ENCODE measurements around the gene TGIF1.

The TGIF1 gene

GRCh38 chr18:3479978-3480509, 30.1 kb downstream of the TGIF1 start:
- in situ Hi-C loops (cut with HindIII; ENCODE audit: low sequenced_read_pairs), result no loop called here

DNA sequence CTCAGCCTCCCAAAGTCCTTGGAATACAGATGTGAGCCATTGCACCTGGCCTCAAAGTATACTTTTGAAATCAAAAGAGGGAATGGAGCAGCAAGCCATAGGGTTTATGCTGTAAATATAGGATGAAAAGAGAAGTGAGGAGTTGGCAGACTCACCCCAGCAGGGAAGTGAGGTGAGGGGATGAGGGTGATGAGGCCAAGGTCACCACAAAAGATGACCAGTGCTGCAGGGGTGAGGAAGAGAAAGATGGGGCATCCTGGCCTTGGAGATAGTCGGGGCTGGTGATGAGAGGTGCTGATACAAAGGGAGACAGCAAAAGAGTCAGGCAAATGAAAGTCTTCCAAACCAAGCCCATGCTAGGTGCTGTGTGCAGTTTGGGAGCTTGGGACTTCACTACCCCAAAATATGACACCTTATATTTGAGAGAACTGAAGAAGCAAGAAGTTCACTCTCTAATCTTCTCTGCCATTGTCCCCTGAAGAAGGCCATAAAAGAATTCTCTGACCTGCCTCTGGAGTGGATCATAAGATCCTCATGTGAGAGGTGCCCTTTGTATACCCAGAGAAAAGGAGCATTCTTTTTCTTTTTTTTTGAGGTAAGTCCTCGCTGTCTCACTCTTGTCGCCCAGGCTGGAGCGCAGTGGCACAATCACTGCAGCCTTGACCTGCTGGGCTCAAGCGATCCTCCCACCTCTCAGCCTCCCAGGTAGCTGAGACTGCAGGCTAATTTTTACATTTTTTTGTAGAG, 31.0 kb downstream of the TGIF1 start:
- in situ Hi-C loops (cut with HindIII; ENCODE audit: low sequenced_read_pairs), result no loop called here

- in situ Hi-C loops (cut with HindIII; ENCODE audit: low sequenced_read_pairs), result no loop called here
These were observed 31.8 kb downstream of the TGIF1 start for GRCh38 chr18:3481696-3482210.

DNA sequence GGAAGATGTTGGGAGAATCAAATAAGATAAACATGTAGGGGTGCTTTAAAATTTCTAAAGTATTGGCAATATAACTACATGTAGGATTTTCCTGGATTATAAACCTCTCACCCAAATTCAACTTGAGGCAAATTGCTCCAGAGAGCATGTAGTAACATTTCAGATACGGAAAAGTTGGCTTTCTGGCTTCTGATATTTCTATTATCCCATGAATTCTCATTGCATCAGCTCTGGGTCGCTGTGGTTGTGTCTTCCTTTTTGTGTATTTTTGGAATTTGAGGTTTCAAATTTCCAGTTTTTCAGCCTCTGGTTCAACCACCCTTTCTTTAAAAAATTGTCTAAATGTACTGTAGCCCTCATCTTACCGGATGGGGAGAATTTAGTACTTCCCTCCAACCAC, 32.3 kb downstream of the TGIF1 start:
- in situ Hi-C loops (cut with HindIII; ENCODE audit: low sequenced_read_pairs), result no loop called here

GRCh38 chr18:3485153-3486149, 35.5 kb downstream of the TGIF1 start:
- in situ Hi-C loops (cut with HindIII; ENCODE audit: low sequenced_read_pairs), result no loop called here

GRCh38 chr18:3486512-3486911, 36.5 kb downstream of the TGIF1 start:
- in situ Hi-C loops (cut with HindIII; ENCODE audit: low sequenced_read_pairs), result no loop called here

DNA sequence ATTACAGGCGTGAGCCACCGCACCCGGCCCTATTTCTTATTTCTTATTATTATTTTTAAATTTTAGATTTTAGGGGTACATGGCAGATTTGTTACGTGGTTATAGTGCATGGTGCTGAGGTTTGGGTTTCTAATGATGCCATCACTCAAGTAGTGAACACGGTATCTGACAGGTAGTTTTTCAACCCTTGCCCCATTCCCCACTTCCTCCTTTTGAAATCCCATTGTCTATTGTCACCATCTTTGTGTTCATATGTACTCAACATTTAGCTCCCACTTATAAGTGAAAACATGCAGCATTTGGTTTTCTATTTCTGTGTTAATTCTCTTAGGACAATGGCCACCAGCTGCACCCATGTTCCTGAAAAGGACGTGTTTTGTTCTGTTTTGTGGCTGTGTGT, 39.5 kb downstream of the TGIF1 start:
- in situ Hi-C loops (cut with HindIII; ENCODE audit: low sequenced_read_pairs), result no loop called here

DNA sequence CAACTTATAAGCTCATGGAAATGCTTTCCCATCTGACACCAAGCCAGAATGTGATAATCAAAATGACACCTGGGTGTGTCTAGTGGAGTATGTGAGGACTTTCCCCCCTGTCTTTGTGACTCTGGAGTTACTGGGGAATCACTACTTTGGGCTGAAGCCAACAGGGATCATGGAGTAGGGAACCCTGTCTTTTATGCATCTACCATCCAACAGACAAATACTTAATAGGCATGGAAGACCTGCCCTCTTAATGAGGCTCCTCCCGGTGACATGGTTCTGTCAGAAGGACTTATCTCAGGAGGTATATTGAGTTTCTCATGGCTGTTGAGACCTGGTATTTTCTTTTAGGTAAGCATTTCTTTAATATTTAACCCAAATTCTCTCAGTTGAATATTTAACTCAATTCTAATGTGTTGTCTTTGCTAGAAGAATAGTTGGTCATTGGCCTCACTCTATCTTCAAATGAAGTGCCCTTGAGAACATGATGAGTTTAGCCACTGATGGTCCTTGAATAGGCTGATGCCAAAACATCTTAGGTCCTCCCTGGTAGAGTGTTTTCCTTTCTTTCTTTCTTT, 42.1 kb downstream of the TGIF1 start:
- in situ Hi-C loops (cut with HindIII; ENCODE audit: low sequenced_read_pairs), result no loop called here

DNA sequence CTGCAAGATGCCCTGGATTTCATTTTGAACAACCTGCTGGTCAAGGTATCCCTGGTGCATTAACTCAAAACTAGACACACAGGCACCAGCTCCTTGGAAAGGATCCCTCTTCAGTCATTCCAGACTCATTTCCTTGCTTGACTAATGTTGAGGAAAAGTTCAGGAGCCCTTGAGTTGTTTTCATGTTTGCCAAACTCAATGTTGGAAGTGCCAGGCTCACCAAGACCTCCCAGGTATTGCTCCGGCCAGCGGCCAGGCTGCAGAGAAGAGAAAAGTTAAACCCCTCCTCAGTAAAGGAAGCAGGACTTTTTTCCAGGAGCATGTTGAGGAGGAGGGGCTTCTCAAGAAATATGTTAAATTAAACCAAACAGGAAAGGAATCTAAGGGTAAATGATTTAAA, 42.7 kb downstream of the TGIF1 start:
- in situ Hi-C loops (cut with HindIII; ENCODE audit: low sequenced_read_pairs), result no loop called here

DNA sequence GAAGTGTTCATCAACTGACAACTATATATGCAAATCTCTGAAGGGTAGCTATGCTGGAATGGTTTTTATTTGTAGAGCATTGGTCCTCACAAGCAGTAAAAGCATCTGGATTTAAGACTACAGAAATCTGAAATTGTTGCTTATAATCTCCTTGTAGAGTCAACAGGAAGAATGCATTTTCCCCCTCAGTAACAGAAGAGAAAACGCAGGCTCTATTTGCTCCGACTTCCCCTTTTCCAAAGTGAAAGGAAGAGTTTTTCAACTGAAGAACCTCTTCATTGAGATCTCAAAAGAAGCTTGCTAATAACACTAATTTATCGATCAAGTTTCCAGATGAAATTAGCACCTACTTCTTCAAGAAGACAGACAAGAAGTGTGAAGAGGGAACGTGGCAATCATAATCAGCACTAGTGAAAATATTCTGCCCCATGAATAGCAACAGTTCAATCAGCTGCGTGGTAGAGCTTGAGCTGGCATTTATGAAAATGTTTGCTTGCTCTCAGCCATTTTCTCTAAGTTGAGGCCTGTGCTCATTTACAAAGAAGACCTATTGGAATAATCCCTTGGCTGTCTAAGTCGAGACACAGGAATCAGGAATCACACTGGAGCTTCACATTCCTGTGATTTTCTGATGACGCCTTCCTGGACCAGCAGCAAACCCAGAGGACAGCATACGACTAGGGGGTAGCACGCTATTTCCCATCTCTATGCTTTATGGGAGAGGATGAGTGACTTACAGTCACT, 43.7 kb downstream of the TGIF1 start:
- in situ Hi-C loops (cut with HindIII; ENCODE audit: low sequenced_read_pairs), result no loop called here

- in situ Hi-C loops (cut with HindIII; ENCODE audit: low sequenced_read_pairs), result no loop called here
These were observed 44.2 kb downstream of the TGIF1 start for GRCh38 chr18:3494245-3494526.

- in situ Hi-C loops (cut with HindIII; ENCODE audit: low sequenced_read_pairs), result no loop called here
These were observed 44.6 kb downstream of the TGIF1 start for GRCh38 chr18:3494569-3494968.

DNA sequence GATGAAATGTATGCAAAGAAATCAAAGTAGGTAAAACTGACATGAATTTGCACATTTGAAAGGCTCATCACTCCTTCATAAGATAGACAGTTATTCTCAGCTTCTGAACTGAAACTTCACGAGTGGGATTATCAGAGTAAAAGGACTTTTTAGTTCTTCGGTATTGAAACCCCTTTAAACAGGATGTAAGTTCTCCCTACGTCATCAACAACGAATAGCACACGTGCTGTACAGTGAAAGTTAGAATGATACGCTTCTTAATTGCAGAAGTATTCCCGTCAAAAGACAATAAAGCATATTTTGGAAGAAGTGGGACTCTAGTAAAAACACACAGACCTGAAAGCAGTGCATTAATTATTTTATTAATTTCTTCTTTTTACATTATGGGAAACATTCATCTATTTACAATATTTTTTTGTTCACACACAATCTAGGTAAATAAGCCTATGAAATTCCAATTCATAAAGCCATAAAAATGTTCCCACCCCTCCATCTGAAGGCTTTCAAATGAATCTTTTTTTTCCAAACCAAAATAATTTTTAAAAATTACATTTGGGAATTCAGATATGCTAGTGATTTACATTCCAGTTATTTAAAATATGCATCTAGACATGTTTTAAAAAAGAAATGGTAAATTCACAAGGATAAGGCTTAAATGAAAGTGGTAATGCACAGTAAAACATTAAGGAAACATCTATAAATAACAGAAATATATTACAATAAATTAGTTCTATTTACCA, 45.9 kb downstream of the TGIF1 start:
- in situ Hi-C loops (cut with HindIII; ENCODE audit: low sequenced_read_pairs), result no loop called here

GRCh38 chr18:3498698-3499471, 48.9 kb downstream of the TGIF1 start:
- in situ Hi-C loops (cut with HindIII; ENCODE audit: low sequenced_read_pairs), result no loop called here

GRCh38 chr18:3499501-3499900, 49.5 kb downstream of the TGIF1 start:
- in situ Hi-C loops (cut with HindIII; ENCODE audit: low sequenced_read_pairs), result no loop called here

- in situ Hi-C loops (cut with HindIII; ENCODE audit: low sequenced_read_pairs), result no loop called here
These were observed 50.0 kb downstream of the TGIF1 start for GRCh38 chr18:3500016-3500415.

GRCh38 chr18:3502650-3503049, 52.7 kb downstream of the TGIF1 start:
- in situ Hi-C loops (cut with HindIII; ENCODE audit: low sequenced_read_pairs), result no loop called here

DNA sequence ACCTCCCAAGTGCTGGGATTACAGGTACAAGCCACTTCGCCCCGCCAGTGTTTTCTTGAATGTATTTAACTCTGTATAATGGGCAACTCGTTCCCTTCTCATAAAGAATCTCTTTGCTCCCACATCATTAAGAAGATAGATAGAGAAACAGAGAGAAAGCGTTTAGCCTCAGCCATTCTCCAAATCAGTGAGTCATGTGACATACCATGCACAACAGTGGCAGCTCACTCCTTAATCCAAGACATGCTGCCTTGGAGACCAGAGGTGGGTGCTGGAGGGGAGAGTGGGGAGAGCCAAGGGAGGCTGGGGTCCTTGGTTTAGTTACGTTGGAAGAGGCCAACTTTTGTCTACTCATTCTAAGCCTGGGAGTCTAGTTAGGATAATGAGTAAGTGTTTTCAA, 54.7 kb downstream of the TGIF1 start:
- in situ Hi-C loops (cut with HindIII; ENCODE audit: low sequenced_read_pairs), result no loop called here

All from DLD1 (cell line).